ENCODE results near the gene PLEKHS1.

DNA sequence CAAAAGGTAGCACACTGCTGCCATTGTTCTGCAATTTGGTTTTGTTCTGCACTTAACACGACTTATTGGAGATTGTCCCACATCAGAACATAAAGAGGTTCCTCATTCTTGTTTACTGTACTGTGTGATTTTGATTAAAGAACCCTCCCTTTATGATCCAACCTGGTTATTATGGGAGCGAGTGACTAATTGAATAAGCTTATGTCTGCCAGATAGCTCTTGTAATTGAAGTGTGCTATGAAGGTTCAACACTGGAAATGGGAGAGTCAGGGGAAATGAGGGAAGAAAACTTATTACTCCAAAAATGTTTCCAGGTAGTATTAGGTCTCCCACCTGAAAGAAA is 37.9 kb upstream of the PLEKHS1 start:
- no peak for TF ChIP-seq POLR2A (IDR thresholded peaks at IDR 0.05)
- TF ChIP-seq, protein P1, sequence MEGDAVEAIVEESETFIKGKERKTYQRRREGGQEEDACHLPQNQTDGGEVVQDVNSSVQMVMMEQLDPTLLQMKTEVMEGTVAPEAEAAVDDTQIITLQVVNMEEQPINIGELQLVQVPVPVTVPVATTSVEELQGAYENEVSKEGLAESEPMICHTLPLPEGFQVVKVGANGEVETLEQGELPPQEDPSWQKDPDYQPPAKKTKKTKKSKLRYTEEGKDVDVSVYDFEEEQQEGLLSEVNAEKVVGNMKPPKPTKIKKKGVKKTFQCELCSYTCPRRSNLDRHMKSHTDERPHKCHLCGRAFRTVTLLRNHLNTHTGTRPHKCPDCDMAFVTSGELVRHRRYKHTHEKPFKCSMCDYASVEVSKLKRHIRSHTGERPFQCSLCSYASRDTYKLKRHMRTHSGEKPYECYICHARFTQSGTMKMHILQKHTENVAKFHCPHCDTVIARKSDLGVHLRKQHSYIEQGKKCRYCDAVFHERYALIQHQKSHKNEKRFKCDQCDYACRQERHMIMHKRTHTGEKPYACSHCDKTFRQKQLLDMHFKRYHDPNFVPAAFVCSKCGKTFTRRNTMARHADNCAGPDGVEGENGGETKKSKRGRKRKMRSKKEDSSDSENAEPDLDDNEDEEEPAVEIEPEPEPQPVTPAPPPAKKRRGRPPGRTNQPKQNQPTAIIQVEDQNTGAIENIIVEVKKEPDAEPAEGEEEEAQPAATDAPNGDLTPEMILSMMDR (IDR thresholded peaks at IDR 0.05): no peak
